ENCODE results near the gene TTC3. TPM values are rescaled to one million over a fixed set of nuclear protein-coding genes. Genes with fewer than 3 reads are reported as not detected.
A peak's percentile ranks its signal among the peaks of the same experiment; 100 is the strongest.

Gene TTC3
- total RNA-seq, 2 donors from 2014 or later = 184 to 273 TPM

DNA sequence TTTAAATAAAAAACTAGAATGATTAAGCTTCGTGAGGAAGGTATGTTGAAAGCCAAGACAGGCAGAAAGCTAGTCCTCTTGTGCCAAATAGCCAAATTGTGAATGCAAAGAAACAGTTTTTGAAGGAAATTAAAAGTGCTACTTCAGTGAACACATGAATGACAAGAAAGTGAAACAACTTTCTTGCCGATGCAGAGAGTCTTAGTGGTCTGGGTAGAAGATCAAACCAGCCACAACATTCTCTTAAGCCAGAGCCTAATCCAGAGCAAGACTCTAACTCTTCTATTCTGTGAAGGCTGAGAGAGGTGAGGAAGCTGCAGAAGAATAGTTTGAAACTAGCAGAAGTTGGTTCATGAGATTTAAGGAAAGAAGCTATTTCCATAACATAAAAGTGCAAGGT, 63.2 kb downstream of the TTC3 start:
- no peak overlapping the region for H3K9ac ChIP-seq (ENCODE audit: extremely low read depth, low read length, poor library complexity, severe bottlenecking)
- H3K36me3 ChIP-seq (ENCODE audit: control insufficient read depth, insufficient read depth, low read length) = peaks cover 86% of the 10 kb centered on the region
- peaks cover 70% of the 10 kb centered on the region for H3K36me3 Mint-ChIP-seq (ENCODE audit: low read depth)
- H3K9me3 Mint-ChIP-seq = peaks cover 14% of the 10 kb centered on the region
- peaks cover 6% of the 10 kb centered on the region for H3K4me1 ChIP-seq (ENCODE audit: control insufficient read depth, insufficient read depth, low read length)
- TF ChIP-seq, protein P1, sequence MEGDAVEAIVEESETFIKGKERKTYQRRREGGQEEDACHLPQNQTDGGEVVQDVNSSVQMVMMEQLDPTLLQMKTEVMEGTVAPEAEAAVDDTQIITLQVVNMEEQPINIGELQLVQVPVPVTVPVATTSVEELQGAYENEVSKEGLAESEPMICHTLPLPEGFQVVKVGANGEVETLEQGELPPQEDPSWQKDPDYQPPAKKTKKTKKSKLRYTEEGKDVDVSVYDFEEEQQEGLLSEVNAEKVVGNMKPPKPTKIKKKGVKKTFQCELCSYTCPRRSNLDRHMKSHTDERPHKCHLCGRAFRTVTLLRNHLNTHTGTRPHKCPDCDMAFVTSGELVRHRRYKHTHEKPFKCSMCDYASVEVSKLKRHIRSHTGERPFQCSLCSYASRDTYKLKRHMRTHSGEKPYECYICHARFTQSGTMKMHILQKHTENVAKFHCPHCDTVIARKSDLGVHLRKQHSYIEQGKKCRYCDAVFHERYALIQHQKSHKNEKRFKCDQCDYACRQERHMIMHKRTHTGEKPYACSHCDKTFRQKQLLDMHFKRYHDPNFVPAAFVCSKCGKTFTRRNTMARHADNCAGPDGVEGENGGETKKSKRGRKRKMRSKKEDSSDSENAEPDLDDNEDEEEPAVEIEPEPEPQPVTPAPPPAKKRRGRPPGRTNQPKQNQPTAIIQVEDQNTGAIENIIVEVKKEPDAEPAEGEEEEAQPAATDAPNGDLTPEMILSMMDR (conservative IDR thresholded peaks at IDR 0.05) = no peak
- DNase-seq = no peak
- H3K4me3 Mint-ChIP-seq = no peak overlapping the region
- no peaks in the 10 kb centered on the region for H3K27me3 Mint-ChIP-seq (ENCODE audit: insufficient read depth)
- no peak overlapping the region for H3K27ac Mint-ChIP-seq
- no peak overlapping the region for H3K27ac ChIP-seq (ENCODE audit: low read depth, low read length)
- no peak overlapping the region for H3K4me3 ChIP-seq (ENCODE audit: low read length)
- WGBS, 2 experiments (ENCODE audit: insufficient coverage in 1 of 2, insufficient read length in 1 of 2) = 88 to 96% methylated on average over 1 to 2 of the region's 2 CpGs
- H3K4me1 Mint-ChIP-seq = peaks cover 21% of the 10 kb centered on the region
- no peaks in the 10 kb centered on the region for H3K27me3 ChIP-seq (ENCODE audit: control insufficient read depth, insufficient read depth, low read length, poor library complexity, severe bottlenecking)
- peaks cover 34% of the 10 kb centered on the region for H3K9me3 ChIP-seq (ENCODE audit: control insufficient read depth, low read length)

DNA sequence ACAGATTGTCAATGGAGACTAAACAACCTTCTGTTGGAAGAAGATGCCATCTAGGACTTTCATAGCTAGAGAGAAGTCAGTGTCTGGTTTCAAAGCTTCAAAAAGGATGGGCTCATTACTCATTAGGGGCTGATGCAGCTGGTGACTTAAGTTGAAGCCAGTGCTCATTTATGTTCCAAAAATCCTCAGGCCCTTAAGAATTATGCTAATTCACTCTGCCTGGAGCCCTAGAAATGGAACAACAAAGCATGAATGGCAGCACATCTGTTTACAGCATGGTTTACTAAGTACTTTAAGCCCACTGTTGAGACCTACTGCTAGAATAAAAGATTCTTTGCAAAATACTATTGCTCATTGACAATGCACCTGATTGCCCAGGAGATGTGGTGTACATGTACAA, 63.7 kb downstream of the TTC3 start:
- Mint-ChIP-seq H3K4me3 (no peak overlapping the region), H3K36me3 (ENCODE audit: low read depth) (peaks cover 68% of the 10 kb centered on the region)

GRCh38 chr21:37139154-37139553, 66.1 kb downstream of the TTC3 start:
- H3K4me3 ChIP-seq (ENCODE audit: low read length) = no peak overlapping the region
- peaks cover 63% of the 10 kb centered on the region for H3K36me3 ChIP-seq (ENCODE audit: control insufficient read depth, insufficient read depth, low read length)
- Mint-ChIP-seq H3K27ac (peak overlapping the region; percentile 88), H3K9me3 (peaks cover 18% of the 10 kb centered on the region), H3K4me1 (peaks cover 29% of the 10 kb centered on the region), H3K27me3 (ENCODE audit: insufficient read depth) (no peaks in the 10 kb centered on the region), H3K36me3 (ENCODE audit: low read depth) (peaks cover 65% of the 10 kb centered on the region), H3K4me3 (no peak overlapping the region)
- no peak for DNase-seq
- peaks cover 34% of the 10 kb centered on the region for H3K9me3 ChIP-seq (ENCODE audit: control insufficient read depth, low read length)
- peak overlapping the region; percentile 34 for H3K9ac ChIP-seq (ENCODE audit: extremely low read depth, low read length, poor library complexity, severe bottlenecking)
- no peak overlapping the region for H3K27ac ChIP-seq (ENCODE audit: low read depth, low read length)
- peaks cover 6% of the 10 kb centered on the region for H3K4me1 ChIP-seq (ENCODE audit: control insufficient read depth, insufficient read depth, low read length)
- H3K27me3 ChIP-seq (ENCODE audit: control insufficient read depth, insufficient read depth, low read length, poor library complexity, severe bottlenecking) = no peaks in the 10 kb centered on the region
- WGBS, 2 experiments (ENCODE audit: insufficient coverage in 1 of 2, insufficient read length in 1 of 2) = 84 to 100% methylated on average over 3 of the region's 3 CpGs
- TF ChIP-seq, protein P1 (conservative IDR thresholded peaks at IDR 0.05) = no peak

More for the DNA sequence above, 63.7 kb downstream of the TTC3 start:
- Histone ChIP-seq H3K9me3 (ENCODE audit: control insufficient read depth, low read length) (peaks cover 34% of the 10 kb centered on the region), H3K27me3 (ENCODE audit: control insufficient read depth, insufficient read depth, low read length, poor library complexity, severe bottlenecking) (no peaks in the 10 kb centered on the region), H3K9ac (ENCODE audit: extremely low read depth, low read length, poor library complexity, severe bottlenecking) (no peak overlapping the region), H3K36me3 (ENCODE audit: control insufficient read depth, insufficient read depth, low read length) (peaks cover 85% of the 10 kb centered on the region), H3K4me1 (ENCODE audit: control insufficient read depth, insufficient read depth, low read length) (peaks cover 6% of the 10 kb centered on the region), H3K4me3 (ENCODE audit: low read length) (peak overlapping the region; percentile 6), H3K27ac (ENCODE audit: low read depth, low read length) (no peak overlapping the region)
- peaks cover 22% of the 10 kb centered on the region for H3K4me1 Mint-ChIP-seq
- TF ChIP-seq, protein P1 (conservative IDR thresholded peaks at IDR 0.05) = no peak
- DNase-seq = no peak
- H3K27me3 Mint-ChIP-seq (ENCODE audit: insufficient read depth) = no peaks in the 10 kb centered on the region
- H3K27ac Mint-ChIP-seq = no peak overlapping the region
- H3K9me3 Mint-ChIP-seq = peaks cover 14% of the 10 kb centered on the region
